Panc1 (cell line): Measurements from ENCODE around the gene CENPE. TPM values are rescaled to one million over a fixed set of nuclear protein-coding genes. Genes with fewer than 3 reads are reported as not detected.

Experiments
- ATAC-seq: fragments of 200-7000 bp; cut with Tn5 transposase; 2 replicates; pipeline ENCODE4 v1.9.1; 2020; ENCODE audit warnings: mild to moderate bottlenecking, moderate library complexity
- BruUV-seq: library from RNA; stranded (reverse); fragments of 400-500 nt; replicated peaks from 2 replicates; lab custom pipeline; 2021; lab: Mats Ljungman, UMichigan
- CTCF ChIA-PET: fragments of 300-600 bp; sonication (Branson Sonifier 250); formaldehyde crosslinking; loops from one replicate; lab custom pipeline; 2022; ENCODE audit warnings: antibody characterized with exemption; lab: Charles Lee
- POLR2A ChIA-PET: fragments of 300-600 bp; sonication (Branson Sonifier 250); formaldehyde crosslinking; loops from one replicate; lab custom pipeline; 2022; ENCODE audit warnings: antibody characterized with exemption; lab: Charles Lee
- DNase-seq: peaks from one replicate; pipeline ENCODE4 v3.0.0-alpha.2; 2010; ENCODE audit warnings: low read depth, low spot score
- H3K27ac ChIP-seq: 2 replicates; pipeline ENCODE4 v1.5.1; 2011; ENCODE audit warnings: mild to moderate bottlenecking, low read length, inconsistent platforms
- H3K27me3 ChIP-seq: fragments of 200-500 bp; sonication (Bioruptor generic); 2 replicates; pipeline ENCODE4 v1.6.0; 2014; ENCODE audit warnings: low read length, inconsistent platforms; ENCODE audit not compliant: control insufficient read depth, insufficient read depth
- H3K36me3 ChIP-seq: fragments of 200-500 bp; sonication (Bioruptor generic); 2 replicates; pipeline ENCODE4 v1.5.1; 2014; ENCODE audit warnings: inconsistent platforms, mild to moderate bottlenecking, low read length, moderate library complexity; ENCODE audit not compliant: control insufficient read depth, insufficient read depth
- H3K4me1 ChIP-seq: 2 replicates; pipeline ENCODE4 v1.5.1; 2011; ENCODE audit warnings: inconsistent platforms, mild to moderate bottlenecking, low read length, moderate library complexity; ENCODE audit not compliant: control insufficient read depth, insufficient read depth
- H3K4me3 ChIP-seq, 2 experiments: 2 replicates each; pipeline ENCODE4 v1.5.1; 2011 to 2012; ENCODE audit warnings: low read depth in 2 of 2, low read length in 2 of 2, mild to moderate bottlenecking in 2 of 2, inconsistent platforms in 1 of 2, moderate library complexity in 1 of 2
- H3K9me3 ChIP-seq: fragments of 200-500 bp; sonication (Bioruptor generic); 2 replicates; pipeline ENCODE4 v1.5.1; 2014; ENCODE audit warnings: low read depth, mild to moderate bottlenecking, inconsistent platforms, low read length, moderate library complexity; ENCODE audit not compliant: control insufficient read depth, insufficient read depth
- POLR2AphosphoS5 ChIP-seq: IDR thresholded peaks from 2 replicates; pipeline ENCODE4 v1.6.1; 2012; ENCODE audit warnings: mild to moderate bottlenecking, low read depth, low read length, moderate library complexity
- SIN3A ChIP-seq: IDR thresholded peaks from 2 replicates; pipeline ENCODE4 v1.6.1; 2012; ENCODE audit warnings: low read depth, mild to moderate bottlenecking, low read length, moderate library complexity, borderline replicate concordance; ENCODE audit not compliant: insufficient read depth
- TCF7L2 ChIP-seq: IDR thresholded peaks from 2 replicates; pipeline ENCODE4 v1.6.1; 2011; ENCODE audit warnings: mild to moderate bottlenecking, low read depth, low read length, inconsistent platforms
- in situ Hi-C: cut with HindIII; loops from 2 replicates; pipeline ENCODE4 v1.10.0; 2016; ENCODE audit warnings: low sequenced_read_pairs, low pct_unique_long_range_greater_than_20kb
- intact Hi-C: fragments of 100-400 bp; cut with micrococcal nuclease; formaldehyde crosslinking; loops from one replicate; pipeline ENCODE4 v1.10.0; 2022; ENCODE audit not compliant: unreplicated experiment
- total RNA-seq: library from RNA; stranded (reverse); gene quantifications from one replicate; pipeline ENCODE4 v1.2.1, GENCODE V29; 2021; ENCODE audit not compliant: unreplicated experiment
- TF ChIP-seq, protein P1 (sequence below), 2 experiments: IDR thresholded peaks; 2 replicates each; pipeline ENCODE4 v1.6.1; 2011 to 2012; ENCODE audit warnings: low read depth in 2 of 2, control low read depth in 1 of 2, low read length in 1 of 2, mild to moderate bottlenecking in 1 of 2, moderate library complexity in 1 of 2; ENCODE audit not compliant: insufficient read depth in 1 of 2
- TF ChIP-seq, protein P2 (sequence below): fragments of 450-650 bp; IDR thresholded peaks from 2 replicates; pipeline ENCODE4 v1.5.1; 2017; ENCODE audit warnings: mild to moderate bottlenecking

Gene CENPE
- total RNA-seq, 1 experiment from 2014 or later, result 25.2 TPM

DNA sequence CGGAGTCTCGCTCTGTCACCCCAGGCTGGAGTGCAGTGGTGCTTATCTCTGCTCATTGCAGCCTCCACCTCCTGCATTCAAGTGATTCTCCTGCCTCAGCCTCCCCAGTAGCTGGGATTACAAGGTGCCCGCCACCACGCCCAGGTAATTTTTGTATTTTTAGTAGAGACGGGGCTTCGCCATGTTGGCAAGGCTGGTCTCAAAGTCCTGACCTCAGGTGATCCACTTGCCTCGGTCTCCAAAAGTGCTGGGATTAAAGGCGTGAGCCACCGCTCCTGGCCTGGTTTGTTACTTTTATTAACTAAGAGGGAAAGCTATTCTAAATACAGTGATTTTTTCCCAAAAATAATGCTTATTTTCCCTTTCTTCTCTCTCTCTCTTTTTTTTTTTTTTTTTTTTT lies 866 bp upstream of the CENPE start:
- intact Hi-C loops (no loop called here), in situ Hi-C loops (no loop called here)
- H3K4me3 ChIP-seq, result peak overlapping the region; percentile 63 to 83
- ChIA-PET CTCF (interaction anchor here (0.6 kb wide), 1 partner anchor 186 kb away, joined by 15 read pairs; no protein-coding TSS in a partner anchor), POLR2A (no interaction called here)
- ATAC-seq, result no peak
- BruUV-seq, result no TSS peak
- TF ChIP-seq, protein P1, sequence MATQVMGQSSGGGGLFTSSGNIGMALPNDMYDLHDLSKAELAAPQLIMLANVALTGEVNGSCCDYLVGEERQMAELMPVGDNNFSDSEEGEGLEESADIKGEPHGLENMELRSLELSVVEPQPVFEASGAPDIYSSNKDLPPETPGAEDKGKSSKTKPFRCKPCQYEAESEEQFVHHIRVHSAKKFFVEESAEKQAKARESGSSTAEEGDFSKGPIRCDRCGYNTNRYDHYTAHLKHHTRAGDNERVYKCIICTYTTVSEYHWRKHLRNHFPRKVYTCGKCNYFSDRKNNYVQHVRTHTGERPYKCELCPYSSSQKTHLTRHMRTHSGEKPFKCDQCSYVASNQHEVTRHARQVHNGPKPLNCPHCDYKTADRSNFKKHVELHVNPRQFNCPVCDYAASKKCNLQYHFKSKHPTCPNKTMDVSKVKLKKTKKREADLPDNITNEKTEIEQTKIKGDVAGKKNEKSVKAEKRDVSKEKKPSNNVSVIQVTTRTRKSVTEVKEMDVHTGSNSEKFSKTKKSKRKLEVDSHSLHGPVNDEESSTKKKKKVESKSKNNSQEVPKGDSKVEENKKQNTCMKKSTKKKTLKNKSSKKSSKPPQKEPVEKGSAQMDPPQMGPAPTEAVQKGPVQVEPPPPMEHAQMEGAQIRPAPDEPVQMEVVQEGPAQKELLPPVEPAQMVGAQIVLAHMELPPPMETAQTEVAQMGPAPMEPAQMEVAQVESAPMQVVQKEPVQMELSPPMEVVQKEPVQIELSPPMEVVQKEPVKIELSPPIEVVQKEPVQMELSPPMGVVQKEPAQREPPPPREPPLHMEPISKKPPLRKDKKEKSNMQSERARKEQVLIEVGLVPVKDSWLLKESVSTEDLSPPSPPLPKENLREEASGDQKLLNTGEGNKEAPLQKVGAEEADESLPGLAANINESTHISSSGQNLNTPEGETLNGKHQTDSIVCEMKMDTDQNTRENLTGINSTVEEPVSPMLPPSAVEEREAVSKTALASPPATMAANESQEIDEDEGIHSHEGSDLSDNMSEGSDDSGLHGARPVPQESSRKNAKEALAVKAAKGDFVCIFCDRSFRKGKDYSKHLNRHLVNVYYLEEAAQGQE (IDR thresholded peaks at IDR 0.05; ENCODE audit: insufficient read depth in 1 of 2, low read depth in 2 of 2, low read length in 1 of 2), result no peak
- TF ChIP-seq, protein P2, sequence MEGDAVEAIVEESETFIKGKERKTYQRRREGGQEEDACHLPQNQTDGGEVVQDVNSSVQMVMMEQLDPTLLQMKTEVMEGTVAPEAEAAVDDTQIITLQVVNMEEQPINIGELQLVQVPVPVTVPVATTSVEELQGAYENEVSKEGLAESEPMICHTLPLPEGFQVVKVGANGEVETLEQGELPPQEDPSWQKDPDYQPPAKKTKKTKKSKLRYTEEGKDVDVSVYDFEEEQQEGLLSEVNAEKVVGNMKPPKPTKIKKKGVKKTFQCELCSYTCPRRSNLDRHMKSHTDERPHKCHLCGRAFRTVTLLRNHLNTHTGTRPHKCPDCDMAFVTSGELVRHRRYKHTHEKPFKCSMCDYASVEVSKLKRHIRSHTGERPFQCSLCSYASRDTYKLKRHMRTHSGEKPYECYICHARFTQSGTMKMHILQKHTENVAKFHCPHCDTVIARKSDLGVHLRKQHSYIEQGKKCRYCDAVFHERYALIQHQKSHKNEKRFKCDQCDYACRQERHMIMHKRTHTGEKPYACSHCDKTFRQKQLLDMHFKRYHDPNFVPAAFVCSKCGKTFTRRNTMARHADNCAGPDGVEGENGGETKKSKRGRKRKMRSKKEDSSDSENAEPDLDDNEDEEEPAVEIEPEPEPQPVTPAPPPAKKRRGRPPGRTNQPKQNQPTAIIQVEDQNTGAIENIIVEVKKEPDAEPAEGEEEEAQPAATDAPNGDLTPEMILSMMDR, result no peak
- TF ChIP-seq TCF7L2, result no peak
- TF ChIP-seq POLR2AphosphoS5, result no peak
- no peak for TF ChIP-seq SIN3A
- DNase-seq, result no peak
- H3K36me3 ChIP-seq, result peaks cover 21% of the 10 kb centered on the region; the same call in 1 of the 2 replicates
- H3K4me1 ChIP-seq, result peaks cover 5% of the 10 kb centered on the region; the same call in 1 of the 2 replicates
- H3K9me3 ChIP-seq, result no peaks in the 10 kb centered on the region
- peak overlapping the region; percentile 91 for H3K27ac ChIP-seq
- H3K27me3 ChIP-seq, result no peaks in the 10 kb centered on the region

DNA sequence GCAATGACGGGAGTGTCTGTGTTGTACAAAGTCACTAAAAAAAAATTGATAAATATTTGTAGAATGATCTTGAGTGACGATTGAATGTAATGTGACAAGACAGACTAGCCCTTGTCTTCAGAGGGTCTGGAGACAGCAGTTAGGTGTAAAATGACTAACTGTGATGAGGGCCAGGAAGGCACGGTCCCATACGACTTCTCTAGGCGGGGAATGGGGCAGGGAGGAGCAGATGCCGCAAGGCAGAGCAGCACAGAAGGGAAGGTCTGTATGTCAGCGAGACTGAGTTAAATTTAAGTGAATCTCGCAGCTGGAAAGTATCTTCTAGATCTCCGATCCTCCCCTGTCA lies 405 bp downstream of the CENPE start:
- H3K27ac ChIP-seq, result peak overlapping the region; percentile 91
- no peaks in the 10 kb centered on the region for H3K9me3 ChIP-seq
- peaks cover 26% of the 10 kb centered on the region for H3K36me3 ChIP-seq
- intact Hi-C loops, result no loop called here
- H3K27me3 ChIP-seq, result no peaks in the 10 kb centered on the region
- H3K4me3 ChIP-seq, result peak overlapping the region; percentile 63 to 83
- ChIA-PET POLR2A (no interaction called here), CTCF (no interaction called here)
- no TSS peak for BruUV-seq
- ATAC-seq, result peak; percentile 70
- DNase-seq, result no peak
- TF ChIP-seq, protein P1 (IDR thresholded peaks at IDR 0.05; ENCODE audit: insufficient read depth in 1 of 2, low read depth in 2 of 2, low read length in 1 of 2), result no peak
- no peak for TF ChIP-seq SIN3A
- in situ Hi-C loops, result no loop called here
- peaks cover 5% of the 10 kb centered on the region; the same call in 1 of the 2 replicates for H3K4me1 ChIP-seq
